ENCODE measurements around the gene AFM.
A peak's percentile ranks its signal among the peaks of the same experiment; 100 is the strongest.

AFM gene, protein sequence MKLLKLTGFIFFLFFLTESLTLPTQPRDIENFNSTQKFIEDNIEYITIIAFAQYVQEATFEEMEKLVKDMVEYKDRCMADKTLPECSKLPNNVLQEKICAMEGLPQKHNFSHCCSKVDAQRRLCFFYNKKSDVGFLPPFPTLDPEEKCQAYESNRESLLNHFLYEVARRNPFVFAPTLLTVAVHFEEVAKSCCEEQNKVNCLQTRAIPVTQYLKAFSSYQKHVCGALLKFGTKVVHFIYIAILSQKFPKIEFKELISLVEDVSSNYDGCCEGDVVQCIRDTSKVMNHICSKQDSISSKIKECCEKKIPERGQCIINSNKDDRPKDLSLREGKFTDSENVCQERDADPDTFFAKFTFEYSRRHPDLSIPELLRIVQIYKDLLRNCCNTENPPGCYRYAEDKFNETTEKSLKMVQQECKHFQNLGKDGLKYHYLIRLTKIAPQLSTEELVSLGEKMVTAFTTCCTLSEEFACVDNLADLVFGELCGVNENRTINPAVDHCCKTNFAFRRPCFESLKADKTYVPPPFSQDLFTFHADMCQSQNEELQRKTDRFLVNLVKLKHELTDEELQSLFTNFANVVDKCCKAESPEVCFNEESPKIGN

DNA sequence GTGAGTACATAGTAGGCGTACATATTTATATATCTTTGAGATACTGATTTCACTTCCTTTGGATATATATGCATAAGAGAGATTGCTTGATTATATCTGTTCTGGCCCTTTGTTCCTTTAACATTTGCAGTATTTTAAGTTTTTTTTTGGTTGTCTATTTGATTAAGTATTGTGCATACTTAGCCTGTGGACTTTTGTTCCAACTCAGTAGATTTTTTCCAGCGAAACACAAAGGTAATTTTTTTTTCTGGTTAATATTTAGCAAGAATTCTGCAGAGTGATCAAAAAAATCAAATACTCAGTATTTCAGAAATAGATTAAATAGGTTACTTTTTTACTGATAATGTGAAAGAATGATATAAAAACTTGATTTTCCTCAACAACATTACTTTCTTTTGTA is at the start of gene AFM:
Gene AFM (plus strand): TSS at position 388 of the 400 bp plus-strand sequence. CDS start 31 bp downstream, outside the sequence.
- no peak for DNase-seq

DNA sequence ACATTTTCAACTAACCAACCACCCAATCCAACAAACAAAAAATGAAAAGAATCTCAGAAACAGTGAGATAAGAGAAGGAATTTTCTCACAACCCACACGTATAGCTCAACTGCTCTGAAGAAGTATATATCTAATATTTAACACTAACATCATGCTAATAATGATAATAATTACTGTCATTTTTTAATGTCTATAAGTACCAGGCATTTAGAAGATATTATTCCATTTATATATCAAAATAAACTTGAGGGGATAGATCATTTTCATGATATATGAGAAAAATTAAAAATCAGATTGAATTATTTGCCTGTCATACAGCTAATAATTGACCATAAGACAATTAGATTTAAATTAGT is 49.8 kb upstream of the AFM start:
- no peak for DNase-seq

DNA sequence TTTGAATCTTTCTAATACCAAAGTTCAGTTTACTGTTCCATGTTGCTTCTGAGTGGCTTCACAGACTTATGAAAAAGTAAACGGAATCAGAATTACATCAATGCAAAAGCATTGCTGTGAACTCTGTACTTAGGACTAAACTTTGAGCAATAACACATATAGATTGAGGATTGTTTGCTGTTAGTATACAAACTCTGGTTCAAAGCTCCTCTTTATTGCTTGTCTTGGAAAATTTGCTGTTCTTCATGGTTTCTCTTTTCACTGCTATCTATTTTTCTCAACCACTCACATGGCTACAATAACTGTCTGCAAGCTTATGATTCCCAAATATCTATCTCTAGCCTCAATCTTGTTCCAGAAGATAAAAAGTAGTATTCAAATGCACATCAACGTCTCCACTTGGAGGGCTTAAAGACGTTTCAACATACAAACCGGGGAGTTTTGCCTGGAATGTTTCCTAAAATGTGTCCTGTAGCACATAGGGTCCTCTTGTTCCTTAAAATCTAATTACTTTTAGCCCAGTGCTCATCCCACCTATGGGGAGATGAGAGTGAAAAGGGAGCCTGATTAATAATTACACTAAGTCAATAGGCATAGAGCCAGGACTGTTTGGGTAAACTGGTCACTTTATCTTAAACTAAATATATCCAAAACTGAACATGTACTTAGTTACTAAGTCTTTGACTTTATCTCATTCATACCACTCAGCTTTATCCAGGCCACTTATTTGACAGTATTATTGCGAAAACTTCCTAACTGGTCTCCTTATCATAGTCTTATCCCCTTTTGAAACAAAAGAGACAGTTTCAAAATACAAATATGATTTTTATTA is 49.2 kb upstream of the AFM start:
- no peak for DNase-seq

DNA sequence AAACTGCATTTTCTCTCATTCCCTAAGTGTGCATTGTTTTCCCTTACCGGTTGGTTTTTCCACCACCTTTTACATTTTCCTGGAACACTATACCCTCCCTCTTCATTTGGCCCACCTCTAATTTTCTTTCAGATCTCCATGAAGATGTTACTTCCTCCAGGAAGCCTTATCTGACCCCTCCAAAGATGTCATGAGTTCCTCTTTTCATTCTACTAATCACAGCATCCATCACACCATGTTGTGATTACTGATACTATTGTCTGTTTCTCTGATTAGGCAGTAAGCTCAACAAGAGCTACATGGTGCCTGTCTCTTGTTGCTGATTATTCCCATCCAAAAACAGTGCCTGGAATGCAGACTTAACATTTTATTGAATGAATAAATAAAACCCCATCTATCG is 48.4 kb upstream of the AFM start:
- DNase-seq: no peak

DNA sequence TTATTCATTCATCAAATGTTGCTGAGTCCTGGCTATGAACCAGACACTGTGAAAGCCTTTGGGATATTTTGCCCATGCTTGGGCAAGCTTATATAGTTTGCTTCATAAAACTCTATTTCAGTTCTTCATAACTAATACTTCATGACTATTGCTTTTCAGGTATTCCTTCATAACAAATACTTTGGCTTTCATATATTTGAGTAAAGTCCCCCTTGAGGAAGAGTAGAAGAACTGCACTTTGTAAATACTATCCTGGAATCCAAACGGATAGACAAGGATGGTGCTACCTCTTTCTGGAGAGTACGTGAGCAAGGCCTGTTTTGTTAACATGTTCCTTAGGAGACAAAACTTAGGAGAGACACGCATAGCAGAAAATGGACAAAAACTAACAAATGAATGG is 47.2 kb upstream of the AFM start:
- no peak for DNase-seq

DNA sequence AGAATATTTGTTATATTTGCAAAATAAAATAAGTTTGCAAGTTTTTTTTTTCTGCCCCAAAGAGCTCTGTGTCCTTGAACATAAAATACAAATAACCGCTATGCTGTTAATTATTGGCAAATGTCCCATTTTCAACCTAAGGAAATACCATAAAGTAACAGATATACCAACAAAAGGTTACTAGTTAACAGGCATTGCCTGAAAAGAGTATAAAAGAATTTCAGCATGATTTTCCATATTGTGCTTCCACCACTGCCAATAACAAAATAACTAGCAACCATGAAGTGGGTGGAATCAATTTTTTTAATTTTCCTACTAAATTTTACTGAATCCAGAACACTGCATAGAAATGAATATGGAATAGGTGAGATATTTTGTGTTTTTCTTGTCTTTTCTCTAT is 45.6 kb upstream of the AFM start, which contains the start of gene AFP:
Gene AFP (plus strand): TSS at position 238 of the 400 bp plus-strand sequence. CDS start 42 bp downstream, at position 280.
- DNase-seq: no peak

DNA sequence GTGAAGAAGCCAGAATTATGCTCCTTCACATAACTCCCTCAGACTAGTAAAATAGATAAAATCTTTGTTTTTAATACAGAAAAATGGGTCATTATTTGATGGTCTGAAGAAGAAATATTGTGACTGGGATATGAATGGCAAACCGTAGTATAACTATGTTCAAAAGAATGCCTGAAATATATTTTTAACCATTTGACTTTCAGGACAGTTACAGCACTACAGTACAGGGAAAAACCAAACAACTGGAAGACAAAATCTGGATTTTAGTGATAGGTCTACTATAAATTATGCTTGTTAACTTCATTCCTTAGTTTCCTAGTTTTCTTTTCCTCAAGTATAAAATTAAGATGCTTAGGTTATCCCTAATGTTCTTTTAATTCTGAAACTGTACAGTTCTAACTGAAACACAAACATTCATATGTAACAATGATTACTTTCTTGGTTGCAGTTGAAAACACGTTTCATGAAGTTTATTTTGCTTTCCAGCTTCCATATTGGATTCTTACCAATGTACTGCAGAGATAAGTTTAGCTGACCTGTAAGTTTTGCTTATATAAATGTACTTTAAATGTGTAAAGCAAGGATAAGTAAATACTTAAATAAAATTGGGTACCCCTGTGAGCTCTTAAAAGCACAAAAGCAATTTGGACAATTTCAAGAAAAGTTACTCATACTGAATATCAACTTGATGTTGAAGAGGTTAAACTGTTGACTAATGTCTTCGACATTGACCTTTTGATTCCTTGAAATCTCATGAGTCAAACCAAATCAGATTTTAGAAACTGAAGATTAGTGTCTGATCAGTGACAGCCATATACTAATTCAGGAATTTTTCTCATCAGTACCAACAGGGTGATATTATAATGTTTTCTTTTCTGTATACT is 44.6 kb upstream of the AFM start:
- DNase-seq: no peak

DNA sequence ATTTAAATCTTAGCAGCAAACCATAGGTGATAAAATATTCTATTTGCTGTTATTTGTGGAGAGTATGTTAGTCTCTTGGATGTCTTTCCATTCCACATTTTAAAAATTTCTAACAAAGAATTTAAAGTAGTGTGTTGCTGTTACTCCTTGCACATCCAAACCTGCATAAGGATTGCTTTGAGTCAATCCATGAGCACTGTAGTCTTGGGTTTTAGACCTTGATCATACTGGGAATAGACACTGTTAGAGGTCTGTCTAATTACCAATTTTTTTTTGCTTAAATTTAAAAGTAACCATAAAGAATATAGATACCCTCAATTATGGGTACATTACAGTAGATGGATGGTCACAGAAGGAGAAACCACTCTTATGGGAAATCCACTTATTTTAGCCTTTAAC is 44.0 kb upstream of the AFM start:
- no peak for DNase-seq

DNA sequence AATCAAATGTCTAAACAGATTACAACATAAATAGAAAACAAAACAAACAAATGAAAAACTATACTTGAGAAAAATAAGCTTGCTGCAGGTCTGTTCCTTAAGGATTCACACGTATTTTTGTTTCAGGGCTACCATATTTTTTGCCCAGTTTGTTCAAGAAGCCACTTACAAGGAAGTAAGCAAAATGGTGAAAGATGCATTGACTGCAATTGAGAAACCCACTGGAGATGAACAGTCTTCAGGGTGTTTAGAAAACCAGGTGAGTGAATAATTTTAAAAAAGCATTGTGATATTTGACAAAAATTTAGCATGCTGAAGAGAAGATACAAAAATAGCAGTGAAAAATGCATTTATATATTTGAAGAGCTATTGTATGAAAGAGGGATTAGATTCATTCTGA is 43.5 kb upstream of the AFM start:
- no peak for DNase-seq

DNA sequence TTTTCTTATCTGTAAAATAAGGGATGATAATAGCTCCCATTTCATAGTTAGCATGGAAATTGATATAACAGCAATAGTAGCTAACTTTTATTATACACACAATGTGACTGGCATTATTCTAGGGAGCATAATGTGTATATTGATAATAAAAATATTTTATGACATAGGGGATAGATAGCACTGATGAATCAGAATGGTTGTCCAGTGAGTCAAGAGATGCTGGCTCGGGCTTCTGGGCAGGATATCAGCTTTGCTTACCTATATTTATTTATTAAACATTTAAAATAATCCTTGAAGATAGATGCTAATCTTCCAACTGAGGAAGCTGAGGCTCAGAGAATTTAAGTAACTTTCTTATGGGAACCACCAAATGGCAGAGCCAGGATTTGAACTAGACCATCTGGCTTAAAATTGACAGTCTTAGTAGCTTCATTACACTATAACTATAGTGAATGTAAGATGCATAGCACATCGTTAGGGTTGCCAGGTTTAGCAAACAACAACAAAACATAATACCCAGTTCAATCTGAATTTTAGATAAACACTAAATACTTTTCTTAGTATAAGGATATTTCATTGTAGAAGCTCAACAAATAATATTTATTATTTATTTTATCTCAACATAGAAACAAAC is 42.8 kb upstream of the AFM start:
- no peak for DNase-seq

DNA sequence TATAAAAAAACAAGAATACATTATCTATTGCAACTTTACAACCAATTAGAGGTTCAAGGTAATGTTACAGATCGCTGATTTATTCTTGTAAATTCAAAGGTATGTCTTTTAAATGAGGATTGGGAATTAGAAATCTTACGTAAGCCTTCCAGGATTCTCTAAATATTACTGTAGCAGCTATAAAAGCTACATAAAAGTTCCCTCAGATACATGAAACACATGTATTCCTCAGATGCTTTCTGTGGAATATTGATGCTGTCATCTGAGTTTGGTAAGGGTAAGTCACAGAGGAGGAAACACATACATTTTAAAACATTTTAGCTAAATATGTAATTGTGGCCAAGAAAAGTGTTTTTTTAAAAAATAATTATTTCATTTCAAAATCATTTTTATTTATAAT is 42.1 kb upstream of the AFM start:
- DNase-seq: no peak

DNA sequence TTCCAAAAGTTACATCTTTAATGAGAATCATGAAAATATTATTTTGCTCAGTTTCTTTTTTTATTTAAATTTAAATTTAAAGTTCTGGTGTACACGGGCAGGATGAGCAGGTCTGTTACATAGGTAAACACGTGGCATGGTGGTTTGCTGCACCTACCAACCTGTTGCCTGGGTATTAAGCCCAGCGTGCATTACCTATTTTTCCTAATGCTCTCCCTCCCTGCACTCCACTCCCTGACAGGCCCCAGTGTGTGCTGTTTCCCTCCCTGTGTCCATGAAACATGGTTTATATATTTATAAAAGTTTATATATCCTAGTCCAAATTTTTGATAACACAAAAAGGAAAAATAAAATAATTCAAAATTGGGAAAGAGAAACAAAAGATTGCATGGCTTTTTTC is 41.6 kb upstream of the AFM start:
- DNase-seq: no peak

DNA sequence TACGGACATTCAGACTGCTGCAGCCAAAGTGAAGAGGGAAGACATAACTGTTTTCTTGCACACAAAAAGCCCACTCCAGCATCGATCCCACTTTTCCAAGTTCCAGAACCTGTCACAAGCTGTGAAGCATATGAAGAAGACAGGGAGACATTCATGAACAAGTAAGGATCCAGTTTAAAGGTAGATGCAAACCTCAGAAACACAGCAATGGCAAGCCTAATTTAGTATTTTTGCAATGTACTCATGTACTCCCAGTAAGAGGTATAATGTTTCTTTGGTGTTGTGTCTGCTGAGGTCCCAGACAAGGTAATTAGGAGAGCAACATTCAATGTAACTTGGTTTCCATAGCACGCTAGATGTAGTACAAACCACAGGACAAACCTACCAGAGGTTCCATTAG is 40.9 kb upstream of the AFM start:
- DNase-seq: no peak

DNA sequence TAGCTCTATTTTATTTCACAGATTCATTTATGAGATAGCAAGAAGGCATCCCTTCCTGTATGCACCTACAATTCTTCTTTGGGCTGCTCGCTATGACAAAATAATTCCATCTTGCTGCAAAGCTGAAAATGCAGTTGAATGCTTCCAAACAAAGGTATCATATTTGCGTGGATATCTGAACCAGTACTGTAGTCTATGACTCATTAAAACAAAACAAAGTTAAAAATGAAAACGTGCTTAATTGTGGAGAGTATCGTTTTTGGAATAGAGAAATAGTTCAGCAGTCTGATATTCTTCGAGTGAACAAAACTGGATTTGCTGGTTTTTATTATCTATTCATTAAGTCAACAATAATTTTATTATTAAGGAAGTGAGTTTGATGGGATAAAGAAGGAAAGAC is 39.3 kb upstream of the AFM start:
- DNase-seq: no peak

DNA sequence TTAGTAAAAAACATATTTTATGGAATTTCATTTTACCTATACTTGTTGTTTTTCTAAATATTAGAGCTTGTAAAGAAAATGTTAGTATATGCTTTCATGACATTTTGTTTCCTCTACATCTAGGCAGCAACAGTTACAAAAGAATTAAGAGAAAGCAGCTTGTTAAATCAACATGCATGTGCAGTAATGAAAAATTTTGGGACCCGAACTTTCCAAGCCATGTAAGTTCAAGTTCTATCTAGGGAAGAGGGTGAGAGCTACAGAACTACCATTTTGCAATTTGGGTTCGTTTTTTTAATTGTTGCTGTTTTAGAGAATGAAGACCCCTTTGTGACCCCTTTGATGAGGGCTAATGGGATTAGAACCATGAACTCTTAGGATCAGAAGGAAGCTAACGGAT is 38.3 kb upstream of the AFM start:
- no peak for DNase-seq

DNA sequence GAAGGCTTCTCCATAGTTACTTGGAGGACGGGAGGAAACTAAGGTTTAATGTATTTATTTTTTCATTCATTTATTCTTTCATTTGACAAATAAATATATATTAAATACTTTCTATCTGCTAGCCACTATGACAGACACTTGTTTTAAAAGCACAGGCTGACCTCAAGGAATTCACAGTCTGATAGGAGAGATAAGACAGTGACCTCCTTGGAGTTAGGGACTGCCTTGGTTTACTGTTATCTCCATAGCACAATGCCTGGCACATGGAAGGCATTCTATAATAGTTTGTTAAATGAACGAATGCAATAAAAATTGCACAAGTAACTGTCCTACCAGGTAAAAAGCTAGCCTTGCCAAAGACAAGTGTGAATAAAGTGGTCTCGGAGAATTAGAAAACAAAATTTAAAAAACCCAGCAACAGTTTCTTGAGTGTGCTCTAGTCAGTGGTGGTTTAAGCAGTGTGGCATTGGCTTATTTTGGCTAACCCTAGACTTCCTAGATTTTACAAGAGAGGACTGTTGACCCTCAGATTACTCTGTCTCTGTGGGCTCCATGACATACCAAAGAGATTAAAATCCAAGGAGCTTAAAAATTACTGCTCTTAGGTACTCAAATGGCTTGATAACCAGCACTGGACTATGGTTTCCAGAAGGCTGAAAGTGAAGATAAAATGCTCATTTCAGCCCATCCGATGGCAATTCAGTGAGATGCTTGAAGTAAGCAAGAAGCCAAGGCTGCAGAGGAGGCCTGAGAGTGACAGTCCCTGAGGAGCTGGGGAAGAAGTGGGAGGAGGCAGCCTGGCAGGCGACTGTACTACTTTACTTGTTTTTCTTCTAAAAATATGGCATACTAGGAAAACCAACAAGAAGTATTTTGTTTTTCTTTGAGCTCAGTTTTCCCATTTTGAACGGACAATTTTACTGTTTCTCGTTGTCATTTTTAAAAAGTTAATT is 35.9 kb upstream of the AFM start:
- no peak for DNase-seq

DNA sequence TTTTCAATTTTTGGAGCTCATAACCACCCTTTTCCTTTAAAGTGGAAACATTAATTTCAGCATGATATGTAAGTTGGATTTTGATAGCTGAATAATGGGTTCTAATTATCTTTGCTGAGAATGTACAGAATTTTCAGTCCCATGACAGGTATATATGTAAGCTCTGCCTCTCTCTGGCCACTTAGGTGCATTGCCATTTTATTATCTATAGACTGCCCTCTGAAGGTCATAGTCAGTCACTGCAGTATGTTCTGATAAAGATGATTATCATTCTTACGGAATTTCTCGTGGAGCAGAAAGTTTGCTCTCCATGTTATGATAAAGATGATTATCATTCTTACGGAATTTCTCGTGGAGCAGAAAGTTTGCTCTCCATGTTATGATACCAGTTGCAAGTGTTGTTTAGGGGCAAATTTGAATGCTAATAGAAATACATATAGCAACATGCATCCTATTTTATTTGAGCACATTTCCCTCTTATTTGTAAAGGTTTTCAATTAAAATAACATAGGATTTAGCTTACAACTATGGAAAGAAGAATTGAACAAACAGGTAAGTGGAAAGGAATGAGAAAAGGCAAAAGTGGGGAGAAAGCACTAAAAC is 35.1 kb upstream of the AFM start:
- peak; percentile 58 for DNase-seq

DNA sequence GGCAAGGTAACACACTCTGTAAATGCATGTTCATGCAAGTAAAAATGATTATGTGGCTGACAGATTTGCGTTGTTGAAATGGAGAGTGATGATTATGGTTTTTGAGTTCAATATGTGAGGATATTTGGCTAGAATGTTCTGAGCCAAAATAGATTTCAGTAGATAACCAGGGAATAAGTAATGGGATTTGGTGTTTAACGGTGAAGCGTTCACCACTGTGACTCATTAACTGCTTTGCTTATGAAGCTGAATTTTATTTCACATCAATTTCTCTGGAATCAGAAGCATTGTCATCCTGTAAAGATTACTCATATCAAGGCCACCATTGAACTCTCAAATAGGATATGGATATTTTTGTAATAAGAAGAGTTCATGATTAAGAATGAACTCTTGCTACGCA is 33.9 kb upstream of the AFM start:
- DNase-seq: no peak

DNA sequence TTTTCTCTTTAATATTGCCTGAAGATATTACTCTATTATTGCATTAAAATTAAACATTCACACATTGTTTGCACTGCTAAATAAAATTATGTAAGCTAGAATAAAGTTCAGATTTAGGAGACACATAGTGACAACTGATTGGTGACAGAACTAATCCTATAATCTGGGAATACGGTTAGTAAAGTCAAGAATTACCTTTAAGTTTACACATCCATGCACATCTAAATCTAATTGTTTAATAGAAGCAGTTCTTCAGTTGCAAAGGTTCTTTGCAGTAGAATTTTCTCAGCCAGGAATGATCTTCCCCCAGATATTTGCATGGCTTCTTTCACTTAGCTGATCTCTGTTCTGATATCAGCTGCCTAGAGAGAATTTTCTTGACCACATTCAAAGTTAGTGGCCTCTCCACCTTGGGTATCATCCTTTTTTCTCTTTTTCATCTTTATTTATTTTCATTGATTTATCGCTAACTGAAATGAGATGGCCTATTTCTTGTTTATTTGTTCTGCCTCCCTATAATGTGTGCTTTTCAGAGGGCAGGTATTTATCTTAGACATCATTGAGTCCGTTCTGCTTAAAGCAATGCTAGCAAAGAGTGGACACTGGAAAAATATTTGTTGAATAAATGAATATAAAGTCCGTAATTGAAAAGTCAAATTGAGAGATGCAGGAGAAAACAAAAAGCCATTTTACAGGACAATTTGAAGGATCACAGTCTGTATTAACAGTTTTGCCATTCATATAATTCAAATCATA is 32.9 kb upstream of the AFM start:
- no peak for DNase-seq

Data from midbrain (tissue), 1 donor.